NCI-H1105 (cell line): ENCODE measurements around the gene CD53.
"Not testable (repeated sequence)": the region's sequence is repeated elsewhere in the genome, so short reads cannot be mapped to it uniquely, and the experiment has no call there.

Experiments used
- DNase-seq: peaks from one replicate; lab custom pipeline; 2025; lab: John Stamatoyannopoulos, UW

The CD53 gene

GRCh38 chr1:110916669-110917306 lies 43.8 kb downstream of the CD53 start:
- DNase-seq, result no peak

GRCh38 chr1:110918016-110918415 lies 45.1 kb downstream of the CD53 start:
- no peak for DNase-seq

- DNase-seq, result no peak
Observed at GRCh38 chr1:110921953-110922352, 49.0 kb downstream of the CD53 start.

- DNase-seq, result no peak
Observed at GRCh38 chr1:110927484-110928075, 54.6 kb downstream of the CD53 start.

- DNase-seq, result no peak
Observed at GRCh38 chr1:110928191-110928590, 55.2 kb downstream of the CD53 start.

- DNase-seq, result no peak
Observed at GRCh38 chr1:110928904-110929303, 56.0 kb downstream of the CD53 start.

GRCh38 chr1:110931097-110931496 lies 58.1 kb downstream of the CD53 start:
- not testable (repeated sequence) for DNase-seq

GRCh38 chr1:110936567-110936966 lies 63.6 kb downstream of the CD53 start:
- DNase-seq, result no peak

GRCh38 chr1:110944806-110945205 lies 71.9 kb downstream of the CD53 start:
- DNase-seq, result no peak

GRCh38 chr1:110945626-110946025 lies 72.7 kb downstream of the CD53 start:
- no peak for DNase-seq

- no peak for DNase-seq
Observed at GRCh38 chr1:110948038-110948810, 75.3 kb downstream of the CD53 start.
